RWPE1 (cell line): ENCODE measurements around the gene IRF2.

Experiments
- CTCF ChIA-PET: fragments of 350-600 bp; sonication (Branson Sonifier 250); formaldehyde crosslinking; extraction: SDS; loops from one replicate; lab custom pipeline; 2021; lab: Yijun Ruan, JAX
- POLR2A ChIA-PET: fragments of 400-600 bp; formaldehyde crosslinking; extraction: SDS; loops from one replicate; lab custom pipeline; 2020; ENCODE audit warnings: antibody characterized with exemption; ENCODE audit not compliant: low non-redundant PET; lab: Yijun Ruan, JAX
- DNase-seq: peaks from one replicate; pipeline ENCODE4 v3.0.0; 2012; ENCODE audit warnings: low spot score
- H3K27ac ChIP-seq: fragments of 450-650 bp; 2 replicates; pipeline ENCODE4 v1.5.1; 2017
- TF ChIP-seq, protein P1 (sequence below): fragments of 450-650 bp; conservative IDR thresholded peaks from 2 replicates; pipeline ENCODE4 v1.5.1; 2017; ENCODE audit warnings: low read depth, mild to moderate bottlenecking

The IRF2 gene

DNA sequence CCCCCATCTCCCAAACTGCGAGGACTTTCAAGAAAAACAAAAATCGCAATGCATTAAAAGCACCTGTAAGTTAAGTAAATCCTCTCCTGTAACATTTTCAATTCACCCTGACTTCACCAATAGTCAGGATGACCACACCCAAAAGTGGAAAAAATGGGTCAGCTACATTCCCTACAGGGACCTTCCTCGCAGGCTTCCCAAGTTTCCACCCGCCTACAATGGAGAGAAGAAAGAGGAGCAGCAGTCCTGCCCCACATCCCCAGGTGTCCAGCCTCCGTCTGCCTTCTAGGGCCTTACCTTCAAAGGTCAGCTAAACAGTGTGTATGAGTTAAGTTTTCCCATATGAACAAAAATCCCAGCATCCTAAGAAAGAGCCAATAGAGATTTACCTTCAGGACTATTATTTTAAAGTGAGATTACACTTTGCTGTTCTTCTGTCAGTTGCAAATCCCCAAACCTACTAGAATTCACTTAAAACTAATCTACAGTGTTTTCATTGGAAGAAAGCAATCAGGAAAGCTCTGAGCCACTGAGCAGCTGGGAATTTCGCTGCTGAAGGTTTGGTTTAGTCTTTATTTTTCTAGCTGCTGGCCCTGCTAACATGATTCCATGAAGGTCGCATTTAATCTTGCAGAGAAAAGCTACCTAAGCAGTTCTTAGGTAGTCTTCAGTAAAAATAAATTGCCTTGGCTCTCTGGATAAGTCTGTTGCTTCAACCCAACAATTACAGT lies 12.5 kb downstream of the IRF2 start:
- no peak for DNase-seq
- TF ChIP-seq, protein P1, sequence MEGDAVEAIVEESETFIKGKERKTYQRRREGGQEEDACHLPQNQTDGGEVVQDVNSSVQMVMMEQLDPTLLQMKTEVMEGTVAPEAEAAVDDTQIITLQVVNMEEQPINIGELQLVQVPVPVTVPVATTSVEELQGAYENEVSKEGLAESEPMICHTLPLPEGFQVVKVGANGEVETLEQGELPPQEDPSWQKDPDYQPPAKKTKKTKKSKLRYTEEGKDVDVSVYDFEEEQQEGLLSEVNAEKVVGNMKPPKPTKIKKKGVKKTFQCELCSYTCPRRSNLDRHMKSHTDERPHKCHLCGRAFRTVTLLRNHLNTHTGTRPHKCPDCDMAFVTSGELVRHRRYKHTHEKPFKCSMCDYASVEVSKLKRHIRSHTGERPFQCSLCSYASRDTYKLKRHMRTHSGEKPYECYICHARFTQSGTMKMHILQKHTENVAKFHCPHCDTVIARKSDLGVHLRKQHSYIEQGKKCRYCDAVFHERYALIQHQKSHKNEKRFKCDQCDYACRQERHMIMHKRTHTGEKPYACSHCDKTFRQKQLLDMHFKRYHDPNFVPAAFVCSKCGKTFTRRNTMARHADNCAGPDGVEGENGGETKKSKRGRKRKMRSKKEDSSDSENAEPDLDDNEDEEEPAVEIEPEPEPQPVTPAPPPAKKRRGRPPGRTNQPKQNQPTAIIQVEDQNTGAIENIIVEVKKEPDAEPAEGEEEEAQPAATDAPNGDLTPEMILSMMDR: no peak
- CTCF ChIA-PET: interaction anchor here (0.9 kb wide), 1 partner anchor 15 kb away, joined by 3 read pairs; no protein-coding TSS in a partner anchor
- POLR2A ChIA-PET: no interaction called here
- H3K27ac ChIP-seq: no peak overlapping the region

DNA sequence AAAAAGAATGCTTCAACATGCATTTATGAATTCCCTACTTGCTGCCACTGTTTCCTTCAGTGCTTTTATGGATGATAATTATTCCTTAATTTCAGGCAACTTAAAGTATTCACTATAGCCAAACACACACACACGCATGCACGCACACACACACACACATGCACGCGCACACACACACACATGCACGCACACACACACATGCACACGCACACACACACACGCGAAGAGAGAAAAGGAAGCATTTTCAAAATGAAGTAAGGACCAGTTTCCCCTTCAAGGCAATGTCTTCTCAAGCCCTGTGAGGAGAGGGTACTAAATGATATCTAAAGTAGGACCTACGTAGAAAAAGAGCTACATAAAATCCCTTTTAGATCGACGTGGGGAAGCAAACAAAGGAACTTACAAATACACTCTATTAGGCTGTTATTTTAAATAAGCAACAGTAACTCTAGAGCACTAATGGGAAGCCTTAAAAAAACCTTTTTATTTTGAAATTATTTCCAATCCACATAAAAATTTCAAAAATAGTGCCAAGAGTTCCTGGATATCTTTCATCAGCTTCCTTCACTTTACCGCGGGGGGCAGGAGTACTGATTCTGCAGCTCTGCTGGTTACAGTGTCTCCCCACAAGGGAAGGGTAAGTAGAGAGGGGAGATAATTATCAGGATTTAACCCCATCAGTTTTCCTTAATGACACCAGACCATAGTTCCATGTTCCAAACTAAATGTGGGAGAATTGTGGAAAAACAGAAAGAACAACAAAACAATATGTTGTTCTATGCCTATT lies 13.7 kb downstream of the IRF2 start:
- H3K27ac ChIP-seq: no peak overlapping the region

DNA sequence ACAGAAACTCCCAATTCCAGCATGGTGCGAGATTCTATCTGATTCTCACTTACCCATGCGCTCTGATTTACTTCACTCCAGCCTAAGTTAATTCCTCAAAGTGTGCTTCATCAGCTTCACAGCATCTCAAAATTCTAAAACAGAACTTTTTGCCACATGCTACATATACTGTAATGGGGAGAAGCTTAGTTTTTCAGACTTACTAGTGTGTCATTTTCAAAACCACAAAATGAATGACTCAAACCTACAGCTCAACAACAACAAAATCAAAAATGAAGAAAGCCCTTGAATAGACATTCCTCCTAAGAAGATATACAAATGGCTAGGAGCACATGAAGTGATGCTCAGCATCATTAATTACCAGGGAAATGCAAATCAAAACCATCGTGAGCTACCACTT lies 14.9 kb downstream of the IRF2 start:
- no peak overlapping the region for H3K27ac ChIP-seq
- no peak for DNase-seq
- ChIA-PET POLR2A (no interaction called here), CTCF (interaction anchor here (0.7 kb wide), 2 partner anchors 13 to 37 kb away, joined by 3 read pairs; no protein-coding TSS in a partner anchor)
- TF ChIP-seq, protein P1: no peak

More for the DNA sequence above, 13.7 kb downstream of the IRF2 start:
- POLR2A ChIA-PET: no interaction called here
- DNase-seq: no peak
- CTCF ChIA-PET: interaction anchor here (0.6 kb wide), 1 partner anchor 751 kb away, joined by 5 read pairs; no protein-coding TSS in a partner anchor
- TF ChIP-seq, protein P1: no peak

DNA sequence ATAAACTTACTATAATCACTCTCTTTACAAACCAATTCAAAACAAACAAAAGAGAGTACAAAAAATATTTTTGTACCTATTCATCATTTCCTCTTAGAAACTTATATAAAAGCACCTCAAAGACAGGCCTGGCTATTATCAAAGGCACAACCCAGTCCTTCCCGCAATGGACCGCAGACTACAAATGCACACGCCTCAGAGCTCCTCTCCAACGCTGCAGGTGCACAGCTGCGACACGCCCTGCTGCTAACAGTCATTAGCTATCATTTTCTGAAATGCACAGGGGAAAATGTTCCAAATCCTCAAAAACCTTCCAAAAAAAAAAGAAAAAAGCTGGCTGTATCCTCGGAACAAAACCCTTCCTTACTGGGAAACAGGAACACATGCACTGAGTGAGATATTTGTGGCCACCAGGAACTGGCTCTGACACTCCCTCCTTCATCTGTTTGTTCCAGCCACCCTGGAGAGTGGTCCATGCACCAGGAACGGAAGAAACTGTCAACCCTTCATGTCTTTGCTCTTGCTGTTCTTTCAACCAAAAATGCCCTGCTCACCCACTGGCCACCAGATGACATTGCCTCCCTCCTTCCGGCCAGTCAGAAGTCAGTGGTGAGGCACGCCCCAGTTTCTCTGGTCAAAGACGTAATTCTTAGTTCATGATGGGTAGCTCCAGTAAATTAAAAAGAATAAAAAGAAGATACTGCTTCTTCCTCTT lies 16.7 kb downstream of the IRF2 start:
- POLR2A ChIA-PET: interaction anchor here (0.5 kb wide), 1 partner anchor 270 kb away, joined by 3 read pairs; no protein-coding TSS in a partner anchor
- DNase-seq: no peak
- CTCF ChIA-PET: no interaction called here
- TF ChIP-seq, protein P1: no peak
- H3K27ac ChIP-seq: no peak overlapping the region

DNA sequence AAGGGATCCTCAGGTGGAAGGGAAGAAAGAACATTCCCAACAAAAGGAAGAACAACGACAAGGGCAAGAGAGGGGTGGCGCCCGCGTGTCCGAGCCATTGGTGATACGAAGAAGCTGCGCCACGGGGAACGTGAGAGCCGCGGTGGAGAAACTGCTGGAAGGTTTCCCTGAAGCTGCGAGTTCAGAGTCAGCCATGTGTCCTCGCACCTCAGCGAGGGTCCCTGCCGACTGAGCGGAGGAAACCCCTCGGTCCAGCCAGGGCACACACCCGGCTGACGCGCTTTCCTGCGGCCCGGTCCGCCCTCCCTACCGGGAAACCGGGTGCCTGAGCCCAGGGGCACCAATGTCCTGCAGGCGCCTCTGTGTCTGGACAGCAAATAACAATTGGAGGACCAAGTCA lies 18.0 kb downstream of the IRF2 start:
- no peak overlapping the region for H3K27ac ChIP-seq
- POLR2A ChIA-PET: no interaction called here
- DNase-seq: no peak
- TF ChIP-seq, protein P1: no peak
- CTCF ChIA-PET: interaction anchor here (0.6 kb wide), 1 partner anchor 107 kb away, joined by 3 read pairs; no protein-coding TSS in a partner anchor

DNA sequence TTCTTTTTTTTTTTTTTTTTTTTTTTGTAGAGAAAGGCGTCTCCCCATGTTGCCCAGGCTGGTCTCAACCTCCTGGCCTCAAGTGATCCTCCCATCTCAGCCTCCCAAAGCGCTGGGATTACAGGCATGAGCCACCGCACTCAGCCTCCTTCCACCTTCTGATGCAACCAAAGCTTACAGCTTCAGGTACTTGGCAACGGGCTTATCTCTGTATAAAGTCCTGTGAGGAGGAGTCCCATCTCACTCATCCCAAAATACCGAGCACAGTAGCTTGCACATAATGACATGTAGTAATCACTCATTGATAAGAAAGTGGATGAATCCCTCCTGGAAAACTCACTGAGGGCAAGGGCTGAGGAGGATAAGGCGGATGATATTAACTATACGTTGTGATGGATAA lies 19.1 kb downstream of the IRF2 start:
- ChIA-PET CTCF (interaction anchor here (0.6 kb wide), 1 partner anchor 181 kb away, joined by 3 read pairs; no protein-coding TSS in a partner anchor), POLR2A (no interaction called here)
- DNase-seq: no peak
- H3K27ac ChIP-seq: no peak overlapping the region
- TF ChIP-seq, protein P1: no peak
